GM12878 (cell line): ENCODE data around the gene GAS2. TPM values are rescaled to one million over a fixed set of nuclear protein-coding genes. Genes with fewer than 3 reads are reported as not detected.

Experiments
- ATAC-seq: fragments of 200-7000 bp; cut with Tn5 transposase; 3 replicates; pipeline ENCODE4 v1.9.1; 2020; ENCODE audit warnings: mild to moderate bottlenecking, moderate library complexity
- BruUV-seq: library from RNA; stranded (reverse); fragments of 400-500 nt; replicated peaks from 2 replicates; lab custom pipeline; 2021; lab: Mats Ljungman, UMichigan
- CTCF ChIA-PET: fragments of 300-600 bp; sonication (Branson Sonifier 250); formaldehyde crosslinking; extraction: SDS; loops from one replicate; lab custom pipeline; 2021; ENCODE audit warnings: inconsistent platforms; lab: Yijun Ruan, JAX
- POLR2A ChIA-PET: fragments of 350-600 bp; formaldehyde crosslinking; extraction: SDS; loops from one replicate; lab custom pipeline; 2021; ENCODE audit warnings: inconsistent platforms; lab: Charles Lee
- RAD21 ChIA-PET: fragments of 300-600 bp; sonication (Branson Sonifier 250); formaldehyde crosslinking; loops from one replicate; lab custom pipeline; 2023; ENCODE audit warnings: antibody characterized with exemption; ENCODE audit not compliant: unreplicated experiment; lab: Charles Lee
- SMC1A ChIA-PET: fragments of 300-600 bp; sonication (Branson Sonifier 250); formaldehyde crosslinking; loops from one replicate; lab custom pipeline; 2023; ENCODE audit not compliant: unreplicated experiment, uncharacterized antibody; lab: Charles Lee
- DNase-seq: peaks from one replicate; pipeline ENCODE4 v3.0.0-alpha.2; 2011; ENCODE audit warnings: low read depth, low spot score
- FAIRE-seq: peaks from 3 replicates; lab custom pipeline; 2011; peaks lifted over from hg19 to GRCh38; lab: Jason Lieb, UNC
- H2AFZ ChIP-seq: 2 replicates; pipeline ENCODE4 v1.6.0; 2011; ENCODE audit warnings: low read depth, low read length, control low read depth; ENCODE audit not compliant: control insufficient read depth
- H3K27ac ChIP-seq: 2 replicates; pipeline ENCODE4 v1.5.1; 2011; ENCODE audit warnings: control low read depth; ENCODE audit not compliant: control insufficient read depth, insufficient read depth
- H3K27me3 ChIP-seq, 2 experiments: replicated peaks in 1 of 2; 2 replicates each; pipeline versions ENCODE4 v1.6.0 to v1.6.1; 2011; ENCODE audit warnings: low read length in 1 of 2; ENCODE audit not compliant: control insufficient read depth in 2 of 2, insufficient read depth in 2 of 2
- H3K36me3 ChIP-seq, 2 experiments: 2 replicates each; pipeline ENCODE4 v1.5.1; 2011; ENCODE audit warnings: low read length in 1 of 2; ENCODE audit not compliant: control insufficient read depth in 2 of 2, insufficient read depth in 2 of 2
- H3K4me1 ChIP-seq: 2 replicates; pipeline ENCODE4 v1.6.1; 2011; ENCODE audit warnings: mild to moderate bottlenecking, low read length, moderate library complexity, mixed read lengths; ENCODE audit not compliant: control insufficient read depth, insufficient read depth
- H3K4me2 ChIP-seq: 2 replicates; pipeline ENCODE4 v1.6.0; 2011; ENCODE audit warnings: control low read depth; ENCODE audit not compliant: control insufficient read depth, insufficient read depth
- H3K4me3 ChIP-seq: fragments of 200-600 bp; sonication (generic); 2 replicates; pipeline ENCODE4 v1.5.1; 2016
- H3K79me2 ChIP-seq: 2 replicates; pipeline ENCODE4 v1.6.0; 2011; ENCODE audit warnings: low read length; ENCODE audit not compliant: control insufficient read depth, insufficient read depth
- H3K9ac ChIP-seq: 2 replicates; pipeline ENCODE4 v1.8.0; 2011; ENCODE audit warnings: low read length, control low read depth, mixed read lengths; ENCODE audit not compliant: control insufficient read depth, insufficient read depth
- H3K9me3 ChIP-seq: replicated peaks from 3 replicates; pipeline ENCODE4 v1.5.1; 2011; ENCODE audit warnings: mild to moderate bottlenecking, low read length; ENCODE audit not compliant: control insufficient read depth, insufficient read depth
- H4K20me1 ChIP-seq: 2 replicates; pipeline ENCODE4 v1.6.0; 2011; ENCODE audit not compliant: control insufficient read depth, insufficient read depth
- BACH1 ChIP-seq: fragments of 450-650 bp; IDR thresholded peaks from 2 replicates; pipeline ENCODE4 v1.6.1; 2017; ENCODE audit warnings: mild to moderate bottlenecking, borderline replicate concordance
- CBFB ChIP-seq: IDR thresholded peaks from 2 replicates; pipeline ENCODE4 v1.6.1; 2016; ENCODE audit warnings: antibody characterized with exemption, low read depth
- ESRRA ChIP-seq: IDR thresholded peaks from 2 replicates; pipeline ENCODE4 v1.6.1; 2012; ENCODE audit warnings: mild to moderate bottlenecking, low read length, improper control_type of control experiment
- FOS ChIP-seq: IDR thresholded peaks from 3 replicates; pipeline ENCODE4 v1.6.1; 2011; ENCODE audit warnings: borderline replicate concordance; ENCODE audit not compliant: insufficient read length; ENCODE audit errors: extremely low read depth
- GABPA ChIP-seq: IDR thresholded peaks from 2 replicates; pipeline ENCODE4 v1.6.1; 2014; ENCODE audit warnings: antibody characterized with exemption, low read depth, mild to moderate bottlenecking, inconsistent platforms
- IKZF2 ChIP-seq, 2 experiments: fragments of 450-650 bp; IDR thresholded peaks; 2 replicates each; pipeline ENCODE4 v1.6.1; 2017; ENCODE audit warnings: mild to moderate bottlenecking in 2 of 2, moderate library complexity in 2 of 2
- NFIC ChIP-seq: IDR thresholded peaks from 2 replicates; pipeline ENCODE4 v1.6.1; 2012; ENCODE audit warnings: low read depth, mild to moderate bottlenecking, inconsistent platforms, low read length, moderate library complexity
- NFXL1 ChIP-seq: fragments of 450-650 bp; IDR thresholded peaks from 2 replicates; pipeline ENCODE4 v1.6.1; 2017; ENCODE audit warnings: antibody characterized with exemption, mild to moderate bottlenecking, borderline replicate concordance
- NFYB ChIP-seq: IDR thresholded peaks from 2 replicates; pipeline ENCODE4 v1.6.1; 2011; ENCODE audit warnings: low read depth, mild to moderate bottlenecking, low read length, improper control_type of control experiment, moderate library complexity; ENCODE audit not compliant: insufficient read depth
- NR2C1 ChIP-seq: fragments of 450-650 bp; IDR thresholded peaks from 2 replicates; pipeline ENCODE4 v1.6.1; 2017; ENCODE audit warnings: antibody characterized with exemption, mild to moderate bottlenecking, moderate library complexity
- NR2F1 ChIP-seq: fragments of 450-650 bp; conservative IDR thresholded peaks from 2 replicates; pipeline ENCODE4 v1.6.1; 2017; ENCODE audit warnings: mild to moderate bottlenecking
- POU2F2 ChIP-seq: IDR thresholded peaks from 3 replicates; pipeline ENCODE4 v1.6.1; 2011; ENCODE audit warnings: low read depth, mild to moderate bottlenecking, low read length, borderline replicate concordance
- ZNF207 ChIP-seq: fragments of 450-650 bp; IDR thresholded peaks from 2 replicates; pipeline ENCODE4 v1.6.1; 2014; ENCODE audit warnings: antibody characterized with exemption, mild to moderate bottlenecking, borderline replicate concordance
- WGBS: methylation state at CpG from one replicate; pipeline ENCODE4 v1.1.6; 2016; ENCODE audit warnings: low lambda C conversion rate; ENCODE audit not compliant: insufficient replicate concordance, insufficient coverage; ENCODE audit errors: missing lambda C conversion rate; 5-methylcytosine and 5-hydroxymethylcytosine counted together
- in situ Hi-C: fragments of 300-500 bp; cut with MboI; formaldehyde crosslinking; loops from 9 replicates; pipeline ENCODE4 v1.14.3; 2018; ENCODE audit warnings: mixed read lengths
- intact Hi-C: fragments of 100-400 bp; cut with micrococcal nuclease; formaldehyde crosslinking; loops from one replicate; pipeline ENCODE4 v1.14.2; 2022; ENCODE audit not compliant: unreplicated experiment
- polyA plus RNA-seq, 11 experiments: library from polyadenylated mRNA; depleted of rRNA in 4 of 11; unstranded in 6 of 11; stranded (reverse) in 5 of 11; fragments of >200 nt; fragmentation: Nextera tagmentation in 4 of 11; fragmentation: Illumina TruSeq in 1 of 11; extraction: Ambion mirVana in 4 of 11; extraction: Trizol in 1 of 11; gene quantifications; 1 replicate in 1 of 11; 2 replicates in 10 of 11; pipeline versions ENCODE4 v1.2.1 to v1.2.3, GENCODE V29; 2011 to 2016; ENCODE audit warnings: inconsistent platforms in 2 of 11, missing spikeins in 2 of 11, low read depth in 1 of 11
- total RNA-seq, 4 experiments: library from RNA; depleted of rRNA in 3 of 4; stranded (reverse); fragments of >200 nt in 3 of 4; fragmentation: Illumina TruSeq in 1 of 4; extraction: Trizol in 1 of 4; gene quantifications; 2 replicates each; pipeline versions ENCODE4 v1.2.1 to v1.2.3, GENCODE V29; 2013 to 2021

GAS2 gene
- total and polyA plus RNA-seq, 10 of the 15 experiments (the other 5 are each of a cell fraction or from before 2014, with no cell fraction given): 16.4 to 81.4 (median 26.2) TPM

- BruUV-seq: no TSS peak
- no peak for FAIRE-seq
- ChIA-PET CTCF (interaction anchor here (0.5 to 2.3 kb wide), 6 partner anchors 11 to 194 kb away, joined by 3 to 8 read pairs (median 4); partner anchors contain the start of gene SVIP), POLR2A (no interaction called here), RAD21 (no interaction called here), SMC1A (interaction anchor here (1.1 to 1.3 kb wide), 2 partner anchors 10 to 30 kb away, joined by 3 read pairs; partner anchors contain the start of genes FANCF and GAS2)
- Histone ChIP-seq H3K9me3 (no peaks in the 10 kb centered on the region), H3K9ac (no peak overlapping the region), H3K4me1 (no peaks in the 10 kb centered on the region), H3K27ac (no peak overlapping the region), H4K20me1 (no peaks in the 10 kb centered on the region), H3K4me3 (no peak overlapping the region), H3K79me2 (no peaks in the 10 kb centered on the region), H3K27me3 (no peaks in the 10 kb centered on the region), H3K4me2 (no peak overlapping the region), H2AFZ (no peak overlapping the region), H3K36me3 (no peaks in the 10 kb centered on the region)
- intact Hi-C loops: no loop called here
- no peak for TF ChIP-seq NFIC
- TF ChIP-seq NR2F1: no peak
- no peak for TF ChIP-seq NFYB
- no peak for TF ChIP-seq NFXL1
- no peak for TF ChIP-seq GABPA
- TF ChIP-seq POU2F2: no peak
- TF ChIP-seq NR2C1: no peak
- no peak for TF ChIP-seq FOS
- no peak for TF ChIP-seq CBFB
- no peak for TF ChIP-seq IKZF2 (IDR thresholded peaks at IDR 0.05)
- no peak for TF ChIP-seq ZNF207
- TF ChIP-seq ESRRA: no peak
- no peak for TF ChIP-seq BACH1
- DNase-seq: no peak
- in situ Hi-C loops: no loop called here
- ATAC-seq: peak; percentile 35
- 0% methylated on average over 1 of the region's 1 CpG for WGBS
Observed at GRCh38 chr11:22635689-22636088, 30.7 kb upstream of the GAS2 start.
